Measurements from ENCODE around the gene SLAIN2. TPM values are rescaled to one million over a fixed set of nuclear protein-coding genes. Genes with fewer than 3 reads are reported as not detected.

The SLAIN2 gene
- total and polyA plus RNA-seq, 2 experiments from 2014 or later = 21.9 to 27.9 TPM

DNA sequence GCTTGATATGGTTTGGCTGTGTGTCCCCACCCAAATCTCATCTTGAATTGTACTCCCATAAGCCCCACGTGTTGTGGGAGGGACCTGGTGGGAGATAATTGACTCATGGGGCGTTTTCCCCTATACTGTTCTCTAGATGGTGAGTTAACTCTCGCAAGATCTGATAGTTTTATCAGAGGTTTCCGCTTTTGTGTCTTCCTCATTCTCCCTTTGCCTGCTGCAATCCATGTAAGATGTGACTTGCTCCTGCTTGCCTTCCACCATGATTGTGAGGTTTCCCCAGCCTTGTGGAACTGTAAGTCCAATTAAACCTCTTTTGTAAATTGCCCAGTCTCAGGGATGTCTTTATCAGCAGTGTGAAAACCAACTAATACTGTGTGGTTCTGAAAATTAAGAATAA lies 11.5 kb downstream of the SLAIN2 start (continued):
- TF ChIP-seq, protein P1, sequence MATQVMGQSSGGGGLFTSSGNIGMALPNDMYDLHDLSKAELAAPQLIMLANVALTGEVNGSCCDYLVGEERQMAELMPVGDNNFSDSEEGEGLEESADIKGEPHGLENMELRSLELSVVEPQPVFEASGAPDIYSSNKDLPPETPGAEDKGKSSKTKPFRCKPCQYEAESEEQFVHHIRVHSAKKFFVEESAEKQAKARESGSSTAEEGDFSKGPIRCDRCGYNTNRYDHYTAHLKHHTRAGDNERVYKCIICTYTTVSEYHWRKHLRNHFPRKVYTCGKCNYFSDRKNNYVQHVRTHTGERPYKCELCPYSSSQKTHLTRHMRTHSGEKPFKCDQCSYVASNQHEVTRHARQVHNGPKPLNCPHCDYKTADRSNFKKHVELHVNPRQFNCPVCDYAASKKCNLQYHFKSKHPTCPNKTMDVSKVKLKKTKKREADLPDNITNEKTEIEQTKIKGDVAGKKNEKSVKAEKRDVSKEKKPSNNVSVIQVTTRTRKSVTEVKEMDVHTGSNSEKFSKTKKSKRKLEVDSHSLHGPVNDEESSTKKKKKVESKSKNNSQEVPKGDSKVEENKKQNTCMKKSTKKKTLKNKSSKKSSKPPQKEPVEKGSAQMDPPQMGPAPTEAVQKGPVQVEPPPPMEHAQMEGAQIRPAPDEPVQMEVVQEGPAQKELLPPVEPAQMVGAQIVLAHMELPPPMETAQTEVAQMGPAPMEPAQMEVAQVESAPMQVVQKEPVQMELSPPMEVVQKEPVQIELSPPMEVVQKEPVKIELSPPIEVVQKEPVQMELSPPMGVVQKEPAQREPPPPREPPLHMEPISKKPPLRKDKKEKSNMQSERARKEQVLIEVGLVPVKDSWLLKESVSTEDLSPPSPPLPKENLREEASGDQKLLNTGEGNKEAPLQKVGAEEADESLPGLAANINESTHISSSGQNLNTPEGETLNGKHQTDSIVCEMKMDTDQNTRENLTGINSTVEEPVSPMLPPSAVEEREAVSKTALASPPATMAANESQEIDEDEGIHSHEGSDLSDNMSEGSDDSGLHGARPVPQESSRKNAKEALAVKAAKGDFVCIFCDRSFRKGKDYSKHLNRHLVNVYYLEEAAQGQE (IDR thresholded peaks at IDR 0.05; ENCODE audit: unreplicated experiment) = no peak
- TF ChIP-seq ZNF331 (CRISPR knock-in tag; IDR thresholded peaks at IDR 0.05; ENCODE audit: low read depth) = no peak
- no peak for TF ChIP-seq CREB1 (CRISPR knock-in tag; IDR thresholded peaks at IDR 0.05; ENCODE audit: low read depth)
- TF ChIP-seq, protein P2, sequence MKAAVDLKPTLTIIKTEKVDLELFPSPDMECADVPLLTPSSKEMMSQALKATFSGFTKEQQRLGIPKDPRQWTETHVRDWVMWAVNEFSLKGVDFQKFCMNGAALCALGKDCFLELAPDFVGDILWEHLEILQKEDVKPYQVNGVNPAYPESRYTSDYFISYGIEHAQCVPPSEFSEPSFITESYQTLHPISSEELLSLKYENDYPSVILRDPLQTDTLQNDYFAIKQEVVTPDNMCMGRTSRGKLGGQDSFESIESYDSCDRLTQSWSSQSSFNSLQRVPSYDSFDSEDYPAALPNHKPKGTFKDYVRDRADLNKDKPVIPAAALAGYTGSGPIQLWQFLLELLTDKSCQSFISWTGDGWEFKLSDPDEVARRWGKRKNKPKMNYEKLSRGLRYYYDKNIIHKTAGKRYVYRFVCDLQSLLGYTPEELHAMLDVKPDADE (IDR thresholded peaks at IDR 0.05) = no peak
- TF ChIP-seq ZNF114 (CRISPR knock-in tag; IDR thresholded peaks at IDR 0.05) = no peak

DNA sequence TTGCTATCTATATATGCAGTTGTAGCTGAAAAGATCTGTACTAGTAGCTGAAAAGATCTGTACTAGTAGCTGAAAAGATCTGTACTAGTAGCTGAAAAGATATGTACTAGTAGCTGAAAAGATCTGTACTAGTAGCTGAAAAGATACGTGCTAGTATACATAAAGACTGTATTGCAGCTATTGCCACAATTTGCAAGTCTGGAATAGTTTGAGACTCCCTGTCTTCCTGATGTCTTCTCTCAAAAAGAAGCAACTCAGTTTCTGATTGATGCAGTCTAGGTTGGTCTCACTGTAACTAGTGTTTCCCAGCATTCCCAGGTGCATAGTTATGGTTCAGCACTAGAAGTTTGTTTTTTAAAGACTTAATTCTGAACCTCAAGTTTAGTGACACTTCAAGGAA lies 15.0 kb downstream of the SLAIN2 start:
- Mint-ChIP-seq H3K4me3 (no peak overlapping the region), H3K27me3 (ENCODE audit: insufficient read depth, low read depth, poor library complexity) (no peaks in the 10 kb centered on the region), H3K4me1 (peaks cover 11% of the 10 kb centered on the region; the same call in 2 of the 3 replicates), H3K27ac (no peak overlapping the region), H3K9me3 (peaks cover 4% of the 10 kb centered on the region), H3K36me3 (ENCODE audit: low read depth) (peaks cover 16% of the 10 kb centered on the region)
- no peaks in the 10 kb centered on the region for H3K36me3 ChIP-seq (ENCODE audit: insufficient read depth)
- H4K20me1 ChIP-seq (replicated peaks; ENCODE audit: insufficient read depth) = peaks cover 15% of the 10 kb centered on the region
- no peaks in the 10 kb centered on the region for H3F3A ChIP-seq (replicated peaks; ENCODE audit: low read depth)
- H3K9me2 ChIP-seq (ENCODE audit: insufficient read depth) = no peaks in the 10 kb centered on the region
- ATAC-seq (no peak), DNase-seq (ENCODE audit: low spot score) (no peak)
- H2AFZ ChIP-seq = no peak overlapping the region
- peaks cover 11% of the 10 kb centered on the region; the same call in 1 of the 2 replicates for H3K4me1 ChIP-seq (ENCODE audit: insufficient read depth)
- H3K27me3 ChIP-seq (ENCODE audit: insufficient read depth) = no peaks in the 10 kb centered on the region
- H3K27ac ChIP-seq (ENCODE audit: low read depth) = no peak overlapping the region
- H3K79me2 ChIP-seq (replicated peaks; ENCODE audit: insufficient read depth) = peaks cover 100% of the 10 kb centered on the region
- H3K4me2 ChIP-seq = no peak overlapping the region
- no peak overlapping the region for H3K4me3 ChIP-seq
- TF ChIP-seq EZH2phosphoT487 (IDR thresholded peaks at IDR 0.05; ENCODE audit: unreplicated experiment) = no peak
- TF ChIP-seq, protein P2 (IDR thresholded peaks at IDR 0.05) = no peak

All from GM23338 (cell line).